Thyroid gland (tissue), 4 donors: ENCODE measurements around the gene CAMTA1. TPM values are rescaled to one million over a fixed set of nuclear protein-coding genes. Genes with fewer than 3 reads are reported as not detected.

ENCODE experiments used
- DNase-seq, 2 donors: peaks; one replicate each; pipeline ENCODE4 v3.0.0-alpha.2; 2019
- H3K27ac ChIP-seq, 3 donors: fragments of 200-600 bp; sonication (generic); 1 replicate in 2 of 3; 2 replicates in 1 of 3; pipeline ENCODE4 v1.5.1; 2016 to 2019; ENCODE audit warnings: mild to moderate bottlenecking in 1 of 3, moderate library complexity in 1 of 3
- H3K27me3 ChIP-seq: fragments of 200-600 bp; sonication (generic); one replicate; pipeline ENCODE4 v1.5.1; 2019
- H3K36me3 ChIP-seq, 2 donors: fragments of 200-600 bp; sonication (generic); one replicate each; pipeline ENCODE4 v1.5.1; 2016 to 2019
- H3K4me1 ChIP-seq, 2 donors: fragments of 200-600 bp; sonication (generic); one replicate each; pipeline ENCODE4 v1.5.1; 2017 to 2019
- H3K4me3 ChIP-seq, 3 donors: fragments of 200-600 bp; sonication (generic); replicated peaks in 1 of 3; 1 replicate in 2 of 3; 2 replicates in 1 of 3; pipeline ENCODE4 v1.5.1; 2016; ENCODE audit warnings: mild to moderate bottlenecking in 1 of 3
- H3K9me3 ChIP-seq: fragments of 200-600 bp; sonication (generic); one replicate; pipeline ENCODE4 v1.5.1; 2017
- POLR2A ChIP-seq, 2 donors: fragments of 450-650 bp; IDR thresholded peaks; one replicate each; pipeline ENCODE4 v1.6.1; 2017; ENCODE audit warnings: antibody characterized with exemption in 2 of 2, mild to moderate bottlenecking in 2 of 2, moderate library complexity in 1 of 2
- WGBS, 2 donors: methylation state at CpG; one replicate each; pipeline ENCODE4 v1.1.5; 2017; 5-methylcytosine and 5-hydroxymethylcytosine counted together
- intact Hi-C: fragments of 100-400 bp; cut with DNase I; formaldehyde crosslinking; loops from one replicate; pipeline ENCODE4 v1.15.1; 2023
- total RNA-seq, 4 donors: library from RNA; depleted of rRNA; stranded (reverse); fragments of >200 nt; gene quantifications; one replicate each; pipeline ENCODE4 v1.2.3, GENCODE V29; 2016
- TF ChIP-seq, protein P1 (sequence below), 6 experiments: fragments of 200-600 bp in 3 of 6; fragments of 450-650 bp in 3 of 6; sonication (generic) in 3 of 6; IDR thresholded peaks; one replicate each; pipeline ENCODE4 v1.5.1; 2016 to 2019; ENCODE audit warnings: antibody characterized with exemption in 6 of 6, mild to moderate bottlenecking in 2 of 6, inconsistent platforms in 1 of 6, moderate library complexity in 1 of 6

CAMTA1 gene
- total RNA-seq, 4 donors from 2014 or later: 63.9 to 124 (median 101) TPM

DNA sequence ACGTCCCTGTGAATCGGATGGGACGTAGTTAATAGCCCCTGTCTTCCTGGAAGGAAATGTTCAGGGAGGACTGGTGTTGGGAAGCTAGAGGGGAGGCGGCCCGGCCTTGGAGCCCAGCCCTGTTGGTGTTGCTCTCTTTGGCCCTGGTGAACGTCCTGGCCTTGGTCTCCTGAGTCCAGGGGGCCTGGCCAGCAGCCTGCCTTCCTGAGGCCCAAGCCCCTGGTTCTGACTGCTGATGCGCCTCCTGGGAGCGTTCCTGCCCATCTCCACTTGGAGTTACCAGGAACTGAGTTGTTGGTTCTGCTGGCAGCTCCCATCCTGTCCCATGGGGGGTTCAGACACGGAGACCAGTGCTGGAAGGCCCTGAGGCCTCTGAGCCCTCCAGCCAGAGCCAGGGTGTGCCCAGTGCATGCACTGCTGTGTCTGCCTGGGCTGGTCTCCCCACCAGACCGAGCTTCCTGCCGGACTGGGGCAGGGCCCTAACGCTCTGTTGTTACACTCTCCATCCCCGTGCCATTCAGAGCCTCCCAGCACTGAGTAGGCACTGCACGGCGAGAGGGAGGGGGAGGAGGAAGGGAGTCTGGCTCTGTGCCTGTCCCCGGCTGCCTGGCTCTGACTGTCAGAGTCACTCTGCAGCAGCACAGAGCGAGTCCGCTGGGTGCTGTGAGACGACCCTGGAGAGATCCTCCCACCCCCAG, 603.4 kb downstream of the CAMTA1 start:
- peak overlapping the region; percentile 21 to 87 (median 70) for H3K27ac ChIP-seq
- TF ChIP-seq, protein P1, sequence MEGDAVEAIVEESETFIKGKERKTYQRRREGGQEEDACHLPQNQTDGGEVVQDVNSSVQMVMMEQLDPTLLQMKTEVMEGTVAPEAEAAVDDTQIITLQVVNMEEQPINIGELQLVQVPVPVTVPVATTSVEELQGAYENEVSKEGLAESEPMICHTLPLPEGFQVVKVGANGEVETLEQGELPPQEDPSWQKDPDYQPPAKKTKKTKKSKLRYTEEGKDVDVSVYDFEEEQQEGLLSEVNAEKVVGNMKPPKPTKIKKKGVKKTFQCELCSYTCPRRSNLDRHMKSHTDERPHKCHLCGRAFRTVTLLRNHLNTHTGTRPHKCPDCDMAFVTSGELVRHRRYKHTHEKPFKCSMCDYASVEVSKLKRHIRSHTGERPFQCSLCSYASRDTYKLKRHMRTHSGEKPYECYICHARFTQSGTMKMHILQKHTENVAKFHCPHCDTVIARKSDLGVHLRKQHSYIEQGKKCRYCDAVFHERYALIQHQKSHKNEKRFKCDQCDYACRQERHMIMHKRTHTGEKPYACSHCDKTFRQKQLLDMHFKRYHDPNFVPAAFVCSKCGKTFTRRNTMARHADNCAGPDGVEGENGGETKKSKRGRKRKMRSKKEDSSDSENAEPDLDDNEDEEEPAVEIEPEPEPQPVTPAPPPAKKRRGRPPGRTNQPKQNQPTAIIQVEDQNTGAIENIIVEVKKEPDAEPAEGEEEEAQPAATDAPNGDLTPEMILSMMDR (IDR thresholded peaks at IDR 0.05): no peak
- no peak for TF ChIP-seq POLR2A (IDR thresholded peaks at IDR 0.05)
- H3K4me3 ChIP-seq: no peak overlapping the region
- H3K9me3 ChIP-seq: no peaks in the 10 kb centered on the region
- H3K36me3 ChIP-seq: no peaks in the 10 kb centered on the region
- intact Hi-C loops: no loop called here
- peaks cover 40 to 50% of the 10 kb centered on the region in 2 donors for H3K4me1 ChIP-seq
- peak; percentile 65 to 69 for DNase-seq
- 41 to 43% methylated on average over 8 to 17 of the region's 19 CpGs for WGBS, 2 donors
- no peaks in the 10 kb centered on the region for H3K27me3 ChIP-seq

DNA sequence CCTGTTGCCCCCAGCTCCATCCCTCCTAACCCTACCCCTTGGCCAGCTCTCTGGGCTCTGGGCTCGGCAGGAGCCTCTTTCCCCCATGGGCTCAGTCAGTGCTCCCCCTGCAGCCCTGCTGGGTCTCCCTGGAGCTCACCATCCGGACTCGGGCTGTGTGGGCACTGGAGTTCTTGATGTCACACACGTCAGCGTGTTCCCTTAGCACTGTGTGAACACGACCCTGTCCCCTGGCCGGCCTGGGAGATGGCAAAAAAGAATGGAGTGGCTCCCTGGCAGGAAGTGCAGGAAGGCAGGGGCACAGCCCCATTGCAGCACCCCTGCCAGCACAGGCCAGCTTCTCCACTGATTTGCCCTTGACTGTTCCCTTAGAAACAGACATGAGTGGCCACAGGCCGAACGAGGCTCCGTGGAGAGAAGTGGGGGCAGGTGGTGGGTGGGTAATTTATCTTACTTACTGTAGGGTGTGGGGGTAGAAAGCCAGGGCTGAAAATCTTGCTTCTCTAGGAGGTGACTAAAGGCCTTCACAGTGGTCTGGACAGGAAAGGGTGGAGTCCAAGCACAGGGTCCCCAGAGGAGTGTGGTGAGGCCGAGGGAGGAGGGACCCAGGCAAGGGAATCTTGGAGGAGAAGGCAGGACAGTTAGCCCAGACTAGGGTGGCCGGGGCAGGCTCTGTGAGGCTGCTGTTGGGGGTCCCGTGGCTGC, 604.1 kb downstream of the CAMTA1 start:
- Histone ChIP-seq H3K4me3 (no peak overlapping the region), H3K27me3 (no peaks in the 10 kb centered on the region), H3K27ac (peak overlapping the region; percentile 21 to 87 (median 70)), H3K36me3 (no peaks in the 10 kb centered on the region), H3K9me3 (no peaks in the 10 kb centered on the region), H3K4me1 (peaks cover 40 to 50% of the 10 kb centered on the region in 2 donors)
- TF ChIP-seq, protein P1 (IDR thresholded peaks at IDR 0.05): no peak
- TF ChIP-seq POLR2A (IDR thresholded peaks at IDR 0.05): no peak
- intact Hi-C loops: no loop called here
- 9 to 14% methylated on average over 12 to 13 of the region's 13 CpGs for WGBS, 2 donors
- peak; percentile 38 to 39 for DNase-seq

DNA sequence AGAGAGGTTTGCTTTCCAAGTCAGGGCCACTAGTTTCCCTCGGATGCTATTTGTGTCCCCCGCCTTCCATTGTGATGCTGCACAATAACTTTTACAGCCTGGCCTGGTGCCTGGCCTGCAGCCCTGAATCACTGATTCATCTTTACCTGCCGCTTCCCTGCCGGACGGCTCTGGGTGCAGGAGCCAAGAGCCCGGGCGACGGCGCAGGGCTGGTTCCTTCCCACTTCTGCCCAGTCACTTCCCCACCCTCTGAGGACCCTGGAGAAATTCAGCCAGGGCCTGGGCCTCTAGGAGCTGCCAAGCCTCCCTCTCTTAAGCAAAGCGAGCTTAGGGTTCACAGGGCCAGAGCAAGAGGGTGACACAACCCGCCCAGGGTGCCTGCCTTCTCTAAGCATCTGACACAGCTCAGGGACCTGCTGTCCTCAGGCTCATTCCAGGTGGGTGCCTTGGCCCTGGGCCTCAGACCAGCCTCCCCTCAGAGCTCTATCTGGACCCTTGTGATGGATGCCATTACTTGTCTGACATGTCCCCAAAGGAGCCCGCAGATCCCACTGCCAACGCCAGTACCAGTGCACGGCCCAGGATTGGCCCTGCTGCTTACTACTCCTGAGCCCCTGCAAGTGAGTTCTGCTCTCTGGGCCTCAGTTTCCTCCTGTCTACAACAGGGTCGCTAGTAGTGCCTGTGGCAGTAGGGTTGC, 604.8 kb downstream of the CAMTA1 start:
- Histone ChIP-seq H3K9me3 (no peaks in the 10 kb centered on the region), H3K4me3 (no peak overlapping the region), H3K36me3 (no peaks in the 10 kb centered on the region), H3K4me1 (peaks cover 40 to 47% of the 10 kb centered on the region in 2 donors), H3K27me3 (no peaks in the 10 kb centered on the region), H3K27ac (peak overlapping the region in 2 of 3 donors; percentile 70 to 87)
- no peak for DNase-seq
- TF ChIP-seq, protein P1 (IDR thresholded peaks at IDR 0.05): no peak
- no peak for TF ChIP-seq POLR2A (IDR thresholded peaks at IDR 0.05)
- 85 to 91% methylated on average over 13 to 15 of the region's 15 CpGs for WGBS, 2 donors
- intact Hi-C loops: no loop called here

DNA sequence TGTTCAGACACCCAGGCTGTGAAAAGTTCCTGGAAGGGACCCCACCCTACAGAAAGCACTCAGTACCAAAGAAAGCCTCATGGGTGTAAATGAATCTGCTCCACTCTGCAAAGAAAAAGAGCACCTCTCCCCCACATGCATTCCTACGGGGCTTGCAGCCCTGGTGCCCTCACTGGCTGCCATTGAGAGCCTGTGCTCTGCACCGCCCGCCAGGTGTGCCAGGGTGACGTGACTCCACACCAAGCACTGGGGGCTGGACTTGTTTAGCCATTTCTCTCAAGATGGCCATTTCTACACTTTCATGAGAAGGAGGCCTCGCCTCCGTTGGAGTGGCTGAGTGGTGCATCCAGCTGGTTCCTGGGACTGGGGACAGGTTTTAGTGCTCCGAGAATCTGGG, 605.3 kb downstream of the CAMTA1 start:
- Histone ChIP-seq H3K4me1 (peaks cover 37 to 42% of the 10 kb centered on the region in 2 donors), H3K4me3 (no peak overlapping the region), H3K27me3 (no peaks in the 10 kb centered on the region), H3K9me3 (no peaks in the 10 kb centered on the region), H3K27ac (no peak overlapping the region), H3K36me3 (no peaks in the 10 kb centered on the region)
- DNase-seq: no peak
- WGBS, 2 donors: 76 to 89% methylated on average over 7 of the region's 7 CpGs
- intact Hi-C loops: no loop called here
- TF ChIP-seq POLR2A (IDR thresholded peaks at IDR 0.05): no peak

DNA sequence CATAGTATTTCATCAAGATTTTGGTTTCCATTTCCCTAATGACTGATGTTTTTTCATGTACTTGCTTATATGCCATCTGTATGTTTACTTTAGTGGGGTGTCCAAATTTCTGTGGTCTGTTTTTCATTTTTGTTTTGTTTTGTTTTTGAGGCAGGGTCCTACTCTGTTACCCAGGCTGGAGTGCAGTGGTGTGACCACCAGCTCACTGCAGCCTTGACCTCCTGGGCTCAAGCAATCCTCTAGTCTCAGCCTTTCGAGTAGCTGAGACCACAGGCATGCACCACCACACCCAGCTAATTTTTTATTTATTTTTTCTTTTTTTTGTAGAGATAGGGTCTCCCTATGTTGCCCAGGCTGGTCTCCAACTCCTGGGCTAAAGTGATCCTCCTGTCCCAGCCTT, 607.9 kb downstream of the CAMTA1 start:
- H3K27me3 ChIP-seq: no peaks in the 10 kb centered on the region
- peaks cover 17 to 20% of the 10 kb centered on the region in 2 donors for H3K4me1 ChIP-seq
- no peak overlapping the region for H3K27ac ChIP-seq
- H3K9me3 ChIP-seq: no peaks in the 10 kb centered on the region
- no peak for DNase-seq
- WGBS, 2 donors: 81 to 84% methylated on average over 1 of the region's 1 CpG
- H3K36me3 ChIP-seq: no peaks in the 10 kb centered on the region
- H3K4me3 ChIP-seq: no peak overlapping the region
- TF ChIP-seq, protein P1 (IDR thresholded peaks at IDR 0.05): no peak
- no peak for TF ChIP-seq POLR2A (IDR thresholded peaks at IDR 0.05)
- intact Hi-C loops: no loop called here
